Embryonic facial prominence (tissue), 1 donor: ENCODE results near the gene DAPK1.
A peak's percentile ranks its signal among the peaks of the same experiment; 100 is the strongest.

ENCODE experiments used
- DNase-seq: peaks from one replicate; pipeline ENCODE4 v3.0.0-alpha.2; 2016; ENCODE audit errors: extremely low spot score

The DAPK1 gene

GRCh38 chr9:87667164-87667738 lies 169.6 kb downstream of the DAPK1 start:
- DNase-seq: no peak

GRCh38 chr9:87668222-87668621 lies 170.6 kb downstream of the DAPK1 start:
- DNase-seq: no peak

- DNase-seq: no peak
Measured at GRCh38 chr9:87668722-87669121, 171.1 kb downstream of the DAPK1 start.

GRCh38 chr9:87670572-87671264 lies 173.1 kb downstream of the DAPK1 start:
- no peak for DNase-seq

GRCh38 chr9:87671478-87671877 lies 173.8 kb downstream of the DAPK1 start:
- DNase-seq: no peak

GRCh38 chr9:87671925-87672324 lies 174.3 kb downstream of the DAPK1 start:
- no peak for DNase-seq

- DNase-seq: no peak
Measured at GRCh38 chr9:87672586-87672985, 174.9 kb downstream of the DAPK1 start.

- DNase-seq: no peak
Measured at GRCh38 chr9:87673446-87674120, 175.9 kb downstream of the DAPK1 start.

GRCh38 chr9:87674565-87675299 lies 177.1 kb downstream of the DAPK1 start:
- no peak for DNase-seq

GRCh38 chr9:87675906-87676515 lies 178.3 kb downstream of the DAPK1 start:
- DNase-seq: no peak

- no peak for DNase-seq
Measured at GRCh38 chr9:87676976-87677775, 179.5 kb downstream of the DAPK1 start.

- no peak for DNase-seq
Measured at GRCh38 chr9:87677776-87678587, 180.3 kb downstream of the DAPK1 start.

GRCh38 chr9:87678650-87679355 lies 181.1 kb downstream of the DAPK1 start:
- DNase-seq: peak; percentile 50

- no peak for DNase-seq
Measured at GRCh38 chr9:87681271-87682061, 183.8 kb downstream of the DAPK1 start.

GRCh38 chr9:87682085-87682484 lies 184.4 kb downstream of the DAPK1 start:
- no peak for DNase-seq

- no peak for DNase-seq
Measured at GRCh38 chr9:87682618-87683017, 185.0 kb downstream of the DAPK1 start.

- no peak for DNase-seq
Measured at GRCh38 chr9:87683751-87684626, 186.3 kb downstream of the DAPK1 start.
